ENCODE data around the gene ARHGEF11. TPM values are rescaled to one million over a fixed set of nuclear protein-coding genes. Genes with fewer than 3 reads are reported as not detected.

ARHGEF11 gene
- polyA plus RNA-seq, 1 donor (not counting 4 experiments of a cell fraction or from before 2014, with no cell fraction given) = 8.0 TPM

- FAIRE-seq = no peak
- Histone ChIP-seq H3K4me2 (ENCODE audit: control insufficient read depth, extremely low read depth, insufficient read depth, low read depth, low read length) (no peak overlapping the region), H4K20me1 (ENCODE audit: control insufficient read depth, extremely low read depth, insufficient read depth, low read length) (no peaks in the 10 kb centered on the region), H3K36me3 (ENCODE audit: control insufficient read depth in 2 of 2, extremely low read depth in 1 of 2, insufficient read depth in 2 of 2, low read length in 2 of 2) (no peaks in the 10 kb centered on the region), H3K27me3 (ENCODE audit: control insufficient read depth, extremely low read depth, insufficient read depth, low read length) (no peaks in the 10 kb centered on the region), H3K4me3 (ENCODE audit: control insufficient read depth in 2 of 3, extremely low read depth in 1 of 3, insufficient read depth in 2 of 3, low read depth in 1 of 3, low read length in 3 of 3) (no peak overlapping the region), H3K4me1 (ENCODE audit: control insufficient read depth, extremely low read depth, insufficient read depth, low read length) (peaks cover 15% of the 10 kb centered on the region), H3K9ac (ENCODE audit: control insufficient read depth, extremely low read depth, insufficient read depth, low read length) (no peak overlapping the region), H2AFZ (ENCODE audit: control insufficient read depth, low read length) (no peak overlapping the region), H3K79me2 (ENCODE audit: control insufficient read depth, insufficient read depth, low read length) (no peaks in the 10 kb centered on the region), H3K9me1 (ENCODE audit: control insufficient read depth, extremely low read depth, insufficient read depth, low read length) (no peaks in the 10 kb centered on the region), H3K27ac (ENCODE audit: control insufficient read depth, insufficient read depth, low read length) (no peak overlapping the region), H3K9me3 (ENCODE audit: control insufficient read depth, low read depth, low read length) (no peaks in the 10 kb centered on the region)
- DNase-seq (ENCODE audit: low read depth, low spot score) = no peak
- TF ChIP-seq CTCF (optimal IDR thresholded peaks at IDR 0.05 in 1 of 3, IDR thresholded peaks at IDR 0.05 in 1 of 3, conservative IDR thresholded peaks at IDR 0.05 in 1 of 3; ENCODE audit: extremely low read depth in 1 of 3, insufficient read depth in 2 of 3, low read length in 3 of 3) = no peak
- no peak for TF ChIP-seq EZH2 (IDR thresholded peaks at IDR 0.05; ENCODE audit: low read length)
- dilution Hi-C loops (cut with MboI; ENCODE audit: extremely low pct_ligation_motif_present, low sequenced_read_pairs) = no loop called here
These were observed 141.2 kb downstream of the ARHGEF11 start for GRCh38 chr1:156904187-156904959.

DNA sequence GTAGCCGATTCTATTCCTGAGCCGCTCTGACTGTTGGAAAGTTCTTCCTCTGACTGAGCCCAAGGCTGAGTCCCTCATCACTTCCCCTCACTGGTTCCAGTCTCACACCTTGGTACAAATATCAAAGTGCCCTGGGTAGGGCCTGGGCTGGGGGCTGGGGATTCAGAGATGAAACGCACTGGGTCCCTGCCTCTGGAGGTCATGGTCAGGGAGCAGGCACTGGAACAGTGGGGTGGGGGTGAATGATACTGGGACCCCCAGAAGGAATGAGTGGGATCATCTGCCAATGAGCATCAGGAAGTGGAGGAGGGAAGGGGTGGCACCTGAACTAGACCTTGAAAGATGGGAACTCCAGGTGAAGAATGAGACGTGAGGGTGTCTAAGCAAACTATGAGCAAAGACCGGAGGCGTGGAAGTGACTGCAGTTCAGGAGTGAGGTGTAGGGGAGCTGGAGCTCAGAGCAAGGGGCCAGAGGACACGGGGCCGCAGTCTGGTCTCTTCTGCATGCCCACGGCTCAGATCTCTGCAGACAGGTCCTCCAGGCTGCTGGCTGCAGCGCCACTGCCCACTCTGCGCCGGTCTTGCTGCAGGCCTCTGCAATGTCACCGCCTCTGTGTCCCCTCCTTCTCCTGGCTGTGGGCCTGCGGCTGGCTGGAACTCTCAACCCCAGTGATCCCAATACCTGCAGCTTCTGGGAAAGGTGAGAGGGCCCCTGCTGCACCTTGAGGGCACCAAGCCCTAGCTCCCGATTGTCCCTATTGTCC is 142.0 kb downstream of the ARHGEF11 start:
- DNase-seq (ENCODE audit: low read depth, low spot score) (no peak), FAIRE-seq (no peak)
- no peak overlapping the region for H2AFZ ChIP-seq (ENCODE audit: control insufficient read depth, low read length)
- H3K9me1 ChIP-seq (ENCODE audit: control insufficient read depth, extremely low read depth, insufficient read depth, low read length) = no peaks in the 10 kb centered on the region
- TF ChIP-seq CTCF (optimal IDR thresholded peaks at IDR 0.05 in 1 of 3, IDR thresholded peaks at IDR 0.05 in 1 of 3, conservative IDR thresholded peaks at IDR 0.05 in 1 of 3; ENCODE audit: extremely low read depth in 1 of 3, insufficient read depth in 2 of 3, low read length in 3 of 3) (no peak), EZH2 (IDR thresholded peaks at IDR 0.05; ENCODE audit: low read length) (no peak)
- no peaks in the 10 kb centered on the region for H3K36me3 ChIP-seq (ENCODE audit: control insufficient read depth in 2 of 2, extremely low read depth in 1 of 2, insufficient read depth in 2 of 2, low read length in 2 of 2)
- H3K9ac ChIP-seq (ENCODE audit: control insufficient read depth, extremely low read depth, insufficient read depth, low read length) = no peak overlapping the region
- peaks cover 18% of the 10 kb centered on the region for H3K4me1 ChIP-seq (ENCODE audit: control insufficient read depth, extremely low read depth, insufficient read depth, low read length)
- no peak overlapping the region for H3K27ac ChIP-seq (ENCODE audit: control insufficient read depth, insufficient read depth, low read length)
- H3K27me3 ChIP-seq (ENCODE audit: control insufficient read depth, extremely low read depth, insufficient read depth, low read length) = no peaks in the 10 kb centered on the region
- H3K4me2 ChIP-seq (ENCODE audit: control insufficient read depth, extremely low read depth, insufficient read depth, low read depth, low read length) = no peak overlapping the region
- dilution Hi-C loops (cut with MboI; ENCODE audit: extremely low pct_ligation_motif_present, low sequenced_read_pairs) = no loop called here
- no peak overlapping the region for H3K4me3 ChIP-seq (ENCODE audit: control insufficient read depth in 2 of 3, extremely low read depth in 1 of 3, insufficient read depth in 2 of 3, low read depth in 1 of 3, low read length in 3 of 3)
- no peaks in the 10 kb centered on the region for H3K9me3 ChIP-seq (ENCODE audit: control insufficient read depth, low read depth, low read length)
- H3K79me2 ChIP-seq (ENCODE audit: control insufficient read depth, insufficient read depth, low read length) = no peaks in the 10 kb centered on the region
- no peaks in the 10 kb centered on the region for H4K20me1 ChIP-seq (ENCODE audit: control insufficient read depth, extremely low read depth, insufficient read depth, low read length)
